ENCODE results near the gene TMEFF1.

The TMEFF1 gene

GRCh38 chr9:100466171-100466828, 6.6 kb upstream of the TMEFF1 start:
- TF ChIP-seq POLR2A (IDR thresholded peaks at IDR 0.05; ENCODE audit: low read length), result no peak
- TF ChIP-seq GATA1 (IDR thresholded peaks at IDR 0.05; ENCODE audit: low read depth, low read length), result no peak
- no peak for DNase-seq

- no peak for TF ChIP-seq POLR2A (IDR thresholded peaks at IDR 0.05; ENCODE audit: low read length)
- TF ChIP-seq GATA1 (IDR thresholded peaks at IDR 0.05; ENCODE audit: low read depth, low read length), result no peak
- DNase-seq, result no peak
Measured at GRCh38 chr9:100466829-100467221, 6.1 kb upstream of the TMEFF1 start.

- no peak for DNase-seq
- no peak for TF ChIP-seq GATA1 (IDR thresholded peaks at IDR 0.05; ENCODE audit: low read depth, low read length)
- TF ChIP-seq POLR2A (IDR thresholded peaks at IDR 0.05; ENCODE audit: low read length), result no peak
Measured at GRCh38 chr9:100468041-100468440, 4.9 kb upstream of the TMEFF1 start.

DNA sequence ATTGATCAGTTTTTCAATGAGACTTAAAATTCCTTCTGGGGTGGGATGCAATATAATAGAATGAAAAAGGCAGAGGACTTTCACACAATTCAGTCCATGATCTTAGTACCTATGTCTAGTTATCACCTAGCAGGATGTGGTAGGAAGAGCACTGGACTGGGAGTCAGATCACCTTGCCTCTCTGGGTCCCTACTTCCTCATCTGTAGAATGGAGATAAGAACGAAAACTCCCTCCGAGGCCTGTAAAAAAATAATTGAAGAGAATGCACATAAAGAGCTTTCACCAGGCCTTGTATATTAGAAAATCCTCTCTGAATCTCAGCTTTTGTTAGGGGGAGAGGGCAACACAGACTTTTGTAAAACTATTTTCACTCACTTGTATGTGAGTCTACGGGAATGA, 681 bp upstream of the TMEFF1 start:
- peak in 1 of 2 experiments; percentile 14 for DNase-seq
- no peak for TF ChIP-seq POLR2A (IDR thresholded peaks at IDR 0.05; ENCODE audit: low read length)
- TF ChIP-seq GATA1 (IDR thresholded peaks at IDR 0.05; ENCODE audit: low read depth, low read length), result no peak

- no peak for TF ChIP-seq GATA1 (IDR thresholded peaks at IDR 0.05; ENCODE audit: low read depth, low read length)
- TF ChIP-seq POLR2A (IDR thresholded peaks at IDR 0.05; ENCODE audit: low read length), result no peak
- peak; percentile 31 to 40 for DNase-seq
Measured at GRCh38 chr9:100473276-100474081, 530 bp downstream of the TMEFF1 start.

GRCh38 chr9:100474082-100474923, 1.4 kb downstream of the TMEFF1 start:
- TF ChIP-seq GATA1 (IDR thresholded peaks at IDR 0.05; ENCODE audit: low read depth, low read length), result no peak
- TF ChIP-seq POLR2A (IDR thresholded peaks at IDR 0.05; ENCODE audit: low read length), result no peak
- no peak for DNase-seq

GRCh38 chr9:100474924-100475276, 2.0 kb downstream of the TMEFF1 start:
- DNase-seq, result no peak
- TF ChIP-seq POLR2A (IDR thresholded peaks at IDR 0.05; ENCODE audit: low read length) (no peak), GATA1 (IDR thresholded peaks at IDR 0.05; ENCODE audit: low read depth, low read length) (no peak)

- no peak for TF ChIP-seq POLR2A (IDR thresholded peaks at IDR 0.05; ENCODE audit: low read length)
- TF ChIP-seq GATA1 (IDR thresholded peaks at IDR 0.05; ENCODE audit: low read depth, low read length), result no peak
- DNase-seq, result no peak
Measured at GRCh38 chr9:100477241-100477640, 4.3 kb downstream of the TMEFF1 start.

DNA sequence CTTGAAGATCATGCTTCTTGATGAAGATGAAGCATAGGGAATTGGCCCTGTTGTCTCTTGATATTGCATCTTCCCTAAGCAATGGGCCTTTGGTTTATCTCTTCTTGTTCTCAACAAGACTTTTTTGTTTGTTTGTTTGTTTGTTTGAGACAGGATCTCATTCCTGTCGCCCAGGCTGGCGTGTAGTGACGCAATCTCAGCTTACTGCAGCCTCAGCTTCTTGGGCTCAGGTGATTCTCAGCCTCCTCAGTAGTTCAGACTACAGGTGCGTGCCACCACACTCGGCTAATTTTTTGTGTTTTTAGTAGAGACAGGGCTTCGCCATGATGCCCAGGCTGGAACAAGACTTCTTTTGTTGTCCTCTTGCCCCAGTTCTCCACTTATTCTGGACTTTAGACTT, 5.2 kb downstream of the TMEFF1 start:
- TF ChIP-seq GATA1 (IDR thresholded peaks at IDR 0.05; ENCODE audit: low read depth, low read length), result no peak
- no peak for TF ChIP-seq POLR2A (IDR thresholded peaks at IDR 0.05; ENCODE audit: low read length)

GRCh38 chr9:100479820-100480219, 6.9 kb downstream of the TMEFF1 start:
- TF ChIP-seq GATA1 (IDR thresholded peaks at IDR 0.05; ENCODE audit: low read depth, low read length) (no peak), POLR2A (IDR thresholded peaks at IDR 0.05; ENCODE audit: low read length) (no peak)
- no peak for DNase-seq

More for the DNA sequence above, 5.2 kb downstream of the TMEFF1 start:
- no peak for DNase-seq

DNA sequence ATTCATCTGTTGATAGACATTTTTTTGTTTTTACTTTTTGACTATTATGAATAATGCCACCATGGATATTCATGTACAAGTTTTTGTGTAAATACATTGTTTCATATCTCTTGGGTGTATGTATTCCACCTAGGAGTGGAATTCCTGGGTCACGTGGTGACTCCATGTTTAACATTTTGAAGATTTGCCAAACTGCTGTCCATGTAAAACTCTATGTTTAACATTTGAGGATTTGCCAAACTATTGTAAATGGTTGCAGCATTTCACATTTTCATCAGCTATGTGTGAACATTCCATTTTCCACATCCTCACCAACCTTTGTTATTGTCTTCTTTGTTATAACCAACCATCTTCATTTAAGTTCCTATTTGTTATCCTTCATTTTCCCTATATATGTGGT, 12.2 kb downstream of the TMEFF1 start:
- TF ChIP-seq GATA1 (IDR thresholded peaks at IDR 0.05; ENCODE audit: low read depth, low read length) (no peak), POLR2A (IDR thresholded peaks at IDR 0.05; ENCODE audit: low read length) (no peak)
- no peak for DNase-seq

DNA sequence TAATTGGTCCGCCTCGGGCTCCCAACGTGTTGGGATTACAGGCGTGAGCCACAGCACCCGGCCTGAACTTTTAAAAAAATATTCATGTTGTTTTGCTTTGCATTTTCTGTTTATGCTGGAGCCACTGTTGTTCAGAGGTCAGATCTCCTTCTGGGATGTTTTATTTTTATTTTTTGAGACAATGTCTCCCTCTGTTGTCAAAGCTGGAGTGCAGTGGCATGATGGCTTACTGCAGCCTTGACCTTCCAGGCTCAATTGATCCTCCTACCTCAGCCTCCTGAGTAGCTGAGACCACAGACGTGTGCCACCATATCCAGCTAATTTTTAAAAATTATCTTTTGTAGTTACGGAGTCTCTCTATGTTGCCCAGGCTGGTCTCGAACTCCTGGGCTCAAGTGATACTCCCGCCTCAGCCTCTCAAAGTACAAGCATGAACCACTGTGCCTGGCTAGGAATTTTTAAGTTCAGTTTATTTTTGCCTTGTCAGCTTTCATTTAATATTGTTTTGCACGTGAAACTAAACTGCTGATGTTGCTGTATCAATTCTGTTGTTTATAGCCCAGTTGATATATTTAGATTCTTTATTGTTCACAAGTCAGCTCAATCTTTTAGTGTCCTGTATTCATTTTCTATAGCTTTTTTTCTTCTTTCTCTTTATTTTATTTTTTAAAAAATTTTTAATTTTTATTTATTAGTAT, 13.7 kb downstream of the TMEFF1 start:
- no peak for DNase-seq

DNA sequence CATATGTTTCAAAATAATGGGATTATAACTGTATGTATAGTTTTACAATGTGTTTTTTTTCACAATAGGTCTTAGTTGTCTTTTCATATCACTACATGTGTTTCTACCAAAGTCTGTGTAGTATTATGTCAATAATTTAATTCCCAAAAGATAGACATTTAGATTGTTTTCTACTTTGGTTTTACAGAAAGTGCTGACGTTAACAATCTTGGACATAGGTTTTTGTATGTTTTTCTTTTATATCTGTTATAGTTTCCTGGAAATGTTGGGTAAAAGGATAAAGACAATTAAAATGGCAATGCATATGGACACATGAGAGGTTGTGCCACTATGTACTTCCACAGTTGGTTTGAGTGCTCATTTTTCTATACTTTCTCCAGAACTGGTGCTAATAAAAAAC, 15.2 kb downstream of the TMEFF1 start:
- DNase-seq, result no peak
- TF ChIP-seq POLR2A (IDR thresholded peaks at IDR 0.05; ENCODE audit: low read length), result no peak
- no peak for TF ChIP-seq GATA1 (IDR thresholded peaks at IDR 0.05; ENCODE audit: low read depth, low read length)

More for the DNA sequence above, 13.7 kb downstream of the TMEFF1 start:
- TF ChIP-seq POLR2A (IDR thresholded peaks at IDR 0.05; ENCODE audit: low read length), result no peak
- no peak for TF ChIP-seq GATA1 (IDR thresholded peaks at IDR 0.05; ENCODE audit: low read depth, low read length)
